ENCODE results near the gene FHL5. TPM values are rescaled to one million over a fixed set of nuclear protein-coding genes. Genes with fewer than 3 reads are reported as not detected.

FHL5 gene
- total and polyA plus RNA-seq, 2 experiments from 2014 or later = not detected

GRCh38 chr6:96554558-96554957, 8.4 kb upstream of the FHL5 start:
- Histone ChIP-seq H3F3A (replicated peaks; ENCODE audit: low read depth) (no peaks in the 10 kb centered on the region), H3K27me3 (ENCODE audit: insufficient read depth) (no peaks in the 10 kb centered on the region), H3K36me3 (ENCODE audit: insufficient read depth) (peaks cover 9% of the 10 kb centered on the region; the same call in 1 of the 2 replicates), H3K4me3 (no peak overlapping the region), H3K27ac (ENCODE audit: low read depth) (no peak overlapping the region), H3K4me2 (no peak overlapping the region), H3K9me2 (ENCODE audit: insufficient read depth) (no peaks in the 10 kb centered on the region), H4K20me1 (replicated peaks; ENCODE audit: insufficient read depth) (no peaks in the 10 kb centered on the region), H2AFZ (no peak overlapping the region), H3K4me1 (ENCODE audit: insufficient read depth) (no peaks in the 10 kb centered on the region), H3K79me2 (replicated peaks; ENCODE audit: insufficient read depth) (no peaks in the 10 kb centered on the region)
- peaks cover 23% of the 10 kb centered on the region for H3K36me3 Mint-ChIP-seq (ENCODE audit: low read depth)
- H3K9me3 Mint-ChIP-seq = no peaks in the 10 kb centered on the region; the same call in 2 of the 3 replicates
- ATAC-seq (no peak), DNase-seq (ENCODE audit: low spot score) (no peak)
- no peak overlapping the region for H3K4me3 Mint-ChIP-seq
- H3K4me1 Mint-ChIP-seq = no peaks in the 10 kb centered on the region
- no peak for TF ChIP-seq STAT1 (IDR thresholded peaks at IDR 0.05; ENCODE audit: unreplicated experiment)
- no peak for TF ChIP-seq ZNF114 (CRISPR knock-in tag; IDR thresholded peaks at IDR 0.05)
- TF ChIP-seq CTCF (conservative IDR thresholded peaks at IDR 0.05; ENCODE audit: low read depth in 2 of 2) = no peak
- no peak for TF ChIP-seq ZNF331 (CRISPR knock-in tag; IDR thresholded peaks at IDR 0.05; ENCODE audit: low read depth)
- no peak for TF ChIP-seq ZNF462 (CRISPR knock-in tag; IDR thresholded peaks at IDR 0.05)
- TF ChIP-seq NANOG (IDR thresholded peaks at IDR 0.05; ENCODE audit: borderline replicate concordance) = no peak
- no peak for TF ChIP-seq ETS1 (IDR thresholded peaks at IDR 0.05)
- TF ChIP-seq REST (IDR thresholded peaks at IDR 0.05; ENCODE audit: unreplicated experiment) = no peak
- TF ChIP-seq CREB1 (CRISPR knock-in tag; IDR thresholded peaks at IDR 0.05; ENCODE audit: low read depth) = no peak
- TF ChIP-seq POLR2AphosphoS5 (IDR thresholded peaks at IDR 0.05; ENCODE audit: low read depth) = no peak
- no peak for TF ChIP-seq JUNB (IDR thresholded peaks at IDR 0.05; ENCODE audit: unreplicated experiment)
- no peak for TF ChIP-seq EZH2phosphoT487 (IDR thresholded peaks at IDR 0.05; ENCODE audit: unreplicated experiment)
- no peak for TF ChIP-seq EZH2 (IDR thresholded peaks at IDR 0.05; ENCODE audit: low read depth, unreplicated experiment)
- no peak overlapping the region for H3K27ac Mint-ChIP-seq
- H3K27me3 Mint-ChIP-seq (ENCODE audit: insufficient read depth, low read depth, poor library complexity) = no peaks in the 10 kb centered on the region

Measured in GM23338 (cell line).